HepG2 (cell line): ENCODE results near the gene SP140L. TPM values are rescaled to one million over a fixed set of nuclear protein-coding genes. Genes with fewer than 3 reads are reported as not detected.

Source experiments
- ATAC-seq: fragments of 200-7000 bp; cut with Tn5 transposase; 3 replicates; pipeline ENCODE4 v1.9.1; 2020; ENCODE audit warnings: mild to moderate bottlenecking, moderate library complexity
- BruUV-seq: library from RNA; stranded (reverse); fragments of 400-500 nt; replicated peaks from 2 replicates; lab custom pipeline; 2021; lab: Mats Ljungman, UMichigan
- CTCF ChIA-PET: fragments of 300-600 bp; formaldehyde crosslinking; extraction: SDS; loops from one replicate; lab custom pipeline; 2021; ENCODE audit warnings: low total read pairs, inconsistent platforms, low intra/inter-chr PET ratio; lab: Yijun Ruan, JAX
- POLR2A ChIA-PET: fragments of 350-600 bp; sonication (Branson Sonifier 250); formaldehyde crosslinking; loops from one replicate; lab custom pipeline; 2020; ENCODE audit warnings: antibody characterized with exemption, inconsistent platforms; lab: Yijun Ruan, JAX
- DNase-seq: peaks from one replicate; pipeline ENCODE4 v3.0.0-alpha.2; 2015; ENCODE audit warnings: low spot score
- FAIRE-seq: peaks from 3 replicates; lab custom pipeline; 2011; peaks lifted over from hg19 to GRCh38; lab: Jason Lieb, UNC
- H2AFZ ChIP-seq: one replicate; pipeline ENCODE4 v1.6.1; 2011; ENCODE audit warnings: low read length, inconsistent platforms
- H3K27ac ChIP-seq: fragments of 300-600 bp; 3 replicates; pipeline ENCODE4 v1.8.0; 2011; ENCODE audit warnings: mixed run types, mild to moderate bottlenecking, mixed read lengths, low read length, inconsistent platforms; ENCODE audit not compliant: insufficient read depth; ENCODE audit errors: extremely low read length
- H3K27me3 ChIP-seq, 2 experiments: fragments of 200-600 bp in 1 of 2; 2 replicates in 1 of 2; 3 replicates in 1 of 2; pipeline versions ENCODE4 v1.6.0 to v1.8.0; 2011; ENCODE audit warnings: low read length in 2 of 2, mild to moderate bottlenecking in 2 of 2, moderate library complexity in 2 of 2, inconsistent platforms in 1 of 2; ENCODE audit not compliant: insufficient read depth in 2 of 2, control insufficient read depth in 1 of 2
- H3K36me3 ChIP-seq, 2 experiments: fragments of 200-600 bp in 1 of 2; replicated peaks in 1 of 2; 2 replicates in 1 of 2; 3 replicates in 1 of 2; pipeline versions ENCODE4 v1.5.1 to v1.8.0; 2011; ENCODE audit warnings: low read length in 2 of 2, inconsistent platforms in 1 of 2; ENCODE audit not compliant: insufficient read depth in 2 of 2, control insufficient read depth in 1 of 2
- H3K4me1 ChIP-seq: 2 replicates; pipeline ENCODE4 v1.5.1; 2012; ENCODE audit warnings: low read length, inconsistent platforms; ENCODE audit not compliant: insufficient read depth
- H3K4me2 ChIP-seq: 2 replicates; pipeline ENCODE4 v1.6.0; 2011; ENCODE audit warnings: low read depth, low read length, inconsistent platforms
- H3K4me3 ChIP-seq, 3 experiments: fragments of 200-600 bp in 1 of 3; sonication (generic), shearing (Covaris generic) in 1 of 3; replicated peaks in 1 of 3; 2 replicates each; pipeline ENCODE4 v1.5.1; 2011 to 2016; ENCODE audit warnings: low read length in 3 of 3, inconsistent platforms in 2 of 3, low read depth in 2 of 3, mild to moderate bottlenecking in 2 of 3, control low read depth in 1 of 3, mixed read lengths in 1 of 3; ENCODE audit not compliant: insufficient read depth in 1 of 3
- H3K79me2 ChIP-seq: one replicate; pipeline ENCODE4 v1.6.1; 2011; ENCODE audit warnings: low read length, inconsistent platforms; ENCODE audit not compliant: insufficient read depth
- H3K9ac ChIP-seq: 2 replicates; pipeline ENCODE4 v1.6.0; 2011; ENCODE audit warnings: mild to moderate bottlenecking, low read depth, low read length, inconsistent platforms; ENCODE audit not compliant: insufficient read depth
- H3K9me3 ChIP-seq: 2 replicates; pipeline ENCODE4 v1.5.1; 2012; ENCODE audit warnings: mild to moderate bottlenecking, low read length
- H4K20me1 ChIP-seq: 2 replicates; pipeline ENCODE4 v1.6.0; 2011; ENCODE audit warnings: inconsistent platforms, mild to moderate bottlenecking, low read length, moderate library complexity; ENCODE audit not compliant: insufficient read depth
- CBX1 ChIP-seq: IDR thresholded peaks from one replicate; pipeline ENCODE4 v1.6.1; 2016; ENCODE audit warnings: antibody characterized with exemption, low read depth
- CHD4 ChIP-seq: fragments of 200-600 bp; sonication (generic); IDR thresholded peaks from 2 replicates; pipeline ENCODE4 v1.7.0; 2017; ENCODE audit warnings: mild to moderate bottlenecking, low read length, borderline replicate concordance
- HIVEP1 ChIP-seq: sonication (generic); formaldehyde crosslinking; IDR thresholded peaks from 2 replicates; pipeline ENCODE4 v1.4.0; 2020; ENCODE audit warnings: mild to moderate bottlenecking, missing genetic modification reagents
- KAT8 ChIP-seq: IDR thresholded peaks from 2 replicates; pipeline ENCODE4 v1.6.1; 2016; ENCODE audit warnings: missing genetic modification reagents, missing compliant biosample characterization
- KLF9 ChIP-seq: IDR thresholded peaks from 2 replicates; pipeline ENCODE4 v1.6.1; 2016; ENCODE audit warnings: low read depth
- MZF1 ChIP-seq: sonication (generic); formaldehyde crosslinking; IDR thresholded peaks from 2 replicates; pipeline ENCODE4 v1.8.1; 2023; ENCODE audit warnings: mild to moderate bottlenecking, missing genetic modification reagents, borderline replicate concordance
- NAIF1 ChIP-seq: sonication (generic); formaldehyde crosslinking; IDR thresholded peaks from 2 replicates; pipeline ENCODE4 v1.5.0; 2020; ENCODE audit warnings: mild to moderate bottlenecking, missing genetic modification reagents, borderline replicate concordance
- NFE2L1 ChIP-seq: sonication (generic); formaldehyde crosslinking; IDR thresholded peaks from 2 replicates; pipeline ENCODE4 v1.4.0; 2020; ENCODE audit warnings: missing genetic modification reagents, mild to moderate bottlenecking, borderline replicate concordance
- SAFB2 ChIP-seq: sonication (generic); formaldehyde crosslinking; IDR thresholded peaks from 2 replicates; pipeline ENCODE4 v1.5.1; 2020; ENCODE audit warnings: missing genetic modification reagents, low read depth, mild to moderate bottlenecking, borderline replicate concordance
- SIN3B ChIP-seq: fragments of 150-350 bp; IDR thresholded peaks from 2 replicates; pipeline ENCODE4 v1.6.1; 2014; ENCODE audit warnings: low read length
- SMAD3 ChIP-seq: sonication (generic); formaldehyde crosslinking; IDR thresholded peaks from 2 replicates; pipeline ENCODE4 v1.4.0; 2020; ENCODE audit warnings: missing genetic modification reagents
- ZNF605 ChIP-seq: sonication (generic); formaldehyde crosslinking; IDR thresholded peaks from 2 replicates; pipeline ENCODE4 v1.8.0; 2022; ENCODE audit warnings: mild to moderate bottlenecking, missing genetic modification reagents
- WGBS: methylation state at CpG from one replicate; pipeline ENCODE4 v1.1.6; 2017; ENCODE audit warnings: low lambda C conversion rate; 5-methylcytosine and 5-hydroxymethylcytosine counted together
- in situ Hi-C: cut with HindIII; loops from 2 replicates; pipeline ENCODE4 v1.10.0; 2017; ENCODE audit warnings: low pct_unique_long_range_greater_than_20kb; ENCODE audit not compliant: extremely low pct_ligation_motif_present
- intact Hi-C: fragments of 100-400 bp; cut with micrococcal nuclease; formaldehyde crosslinking; loops from one replicate; pipeline ENCODE4 v1.10.0; 2022; ENCODE audit not compliant: unreplicated experiment
- polyA plus RNA-seq, 8 experiments: library from polyadenylated mRNA; depleted of rRNA in 3 of 8; stranded (reverse) in 7 of 8; unstranded in 1 of 8; fragments of >200 nt; fragmentation: Illumina TruSeq in 4 of 8; extraction: Trizol in 4 of 8; gene quantifications; 2 replicates each; pipeline versions ENCODE4 v1.2.1 to v1.2.3, GENCODE V29; 2011 to 2016; ENCODE audit warnings: low read depth in 4 of 8, missing spikeins in 1 of 8, mixed read lengths in 1 of 8; ENCODE audit not compliant: insufficient read depth in 1 of 8
- total RNA-seq, 5 experiments: library from RNA; depleted of rRNA; stranded (reverse); fragments of >200 nt; fragmentation: Illumina TruSeq; extraction: Trizol; gene quantifications; 2 replicates each; pipeline ENCODE4 v1.2.3, GENCODE V29; 2016; ENCODE audit warnings: low read depth in 1 of 5
- TF ChIP-seq, protein P1 (sequence below): sonication (generic); formaldehyde crosslinking; IDR thresholded peaks from 2 replicates; pipeline ENCODE4 v1.5.1; 2020; ENCODE audit warnings: mild to moderate bottlenecking, moderate library complexity, missing genetic modification reagents
- TF ChIP-seq, protein P2 (sequence below): sonication (generic); formaldehyde crosslinking; IDR thresholded peaks from 2 replicates; pipeline ENCODE4 v1.8.0; 2022; ENCODE audit warnings: low read depth, missing genetic modification reagents
- TF ChIP-seq, protein P3 (sequence below): sonication (generic); formaldehyde crosslinking; IDR thresholded peaks from 2 replicates; pipeline ENCODE4 v1.4.0; 2020; ENCODE audit warnings: missing genetic modification reagents, borderline replicate concordance
- TF ChIP-seq, protein P4 (sequence below): sonication (generic); formaldehyde crosslinking; conservative IDR thresholded peaks from 2 replicates; pipeline ENCODE4 v1.4.0; 2020; ENCODE audit warnings: missing genetic modification reagents

Gene SP140L
- total and polyA plus RNA-seq, 2 of the 13 experiments (the other 11 are each of a cell fraction or from before 2014, with no cell fraction given), result 10.9 to 17.5 TPM

DNA sequence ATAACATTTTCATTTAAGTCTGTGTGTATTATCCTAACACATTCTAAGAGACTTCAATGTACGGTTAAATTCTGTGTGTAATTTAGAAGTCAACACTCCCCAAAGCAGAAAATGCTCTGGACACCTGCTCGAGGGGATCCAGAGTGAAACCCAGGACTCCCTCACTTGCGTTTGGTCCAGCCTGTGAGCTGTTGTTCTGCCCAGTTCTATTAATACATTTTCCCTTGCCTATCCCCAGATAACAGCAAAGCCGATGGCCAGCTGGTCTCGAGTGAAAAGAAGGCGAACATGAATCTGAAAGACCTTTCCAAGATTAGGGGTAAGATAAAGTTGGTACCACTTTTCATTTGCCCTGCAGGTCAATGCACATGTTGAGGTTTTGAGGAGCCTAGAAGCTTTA, 58.0 kb downstream of the SP140L start:
- no peak for TF ChIP-seq KLF9 (CRISPR knock-in tag)
- TF ChIP-seq KAT8, result no peak
- TF ChIP-seq NFE2L1, result no peak
- no peak for TF ChIP-seq SMAD3
- TF ChIP-seq HIVEP1 (CRISPR knock-in tag), result no peak
- TF ChIP-seq SAFB2, result no peak
- TF ChIP-seq MZF1 (CRISPR knock-in tag), result no peak
- TF ChIP-seq, protein P1, sequence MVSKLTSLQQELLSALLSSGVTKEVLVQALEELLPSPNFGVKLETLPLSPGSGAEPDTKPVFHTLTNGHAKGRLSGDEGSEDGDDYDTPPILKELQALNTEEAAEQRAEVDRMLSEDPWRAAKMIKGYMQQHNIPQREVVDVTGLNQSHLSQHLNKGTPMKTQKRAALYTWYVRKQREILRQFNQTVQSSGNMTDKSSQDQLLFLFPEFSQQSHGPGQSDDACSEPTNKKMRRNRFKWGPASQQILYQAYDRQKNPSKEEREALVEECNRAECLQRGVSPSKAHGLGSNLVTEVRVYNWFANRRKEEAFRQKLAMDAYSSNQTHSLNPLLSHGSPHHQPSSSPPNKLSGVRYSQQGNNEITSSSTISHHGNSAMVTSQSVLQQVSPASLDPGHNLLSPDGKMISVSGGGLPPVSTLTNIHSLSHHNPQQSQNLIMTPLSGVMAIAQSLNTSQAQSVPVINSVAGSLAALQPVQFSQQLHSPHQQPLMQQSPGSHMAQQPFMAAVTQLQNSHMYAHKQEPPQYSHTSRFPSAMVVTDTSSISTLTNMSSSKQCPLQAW (CRISPR knock-in tag), result no peak
- TF ChIP-seq, protein P2, sequence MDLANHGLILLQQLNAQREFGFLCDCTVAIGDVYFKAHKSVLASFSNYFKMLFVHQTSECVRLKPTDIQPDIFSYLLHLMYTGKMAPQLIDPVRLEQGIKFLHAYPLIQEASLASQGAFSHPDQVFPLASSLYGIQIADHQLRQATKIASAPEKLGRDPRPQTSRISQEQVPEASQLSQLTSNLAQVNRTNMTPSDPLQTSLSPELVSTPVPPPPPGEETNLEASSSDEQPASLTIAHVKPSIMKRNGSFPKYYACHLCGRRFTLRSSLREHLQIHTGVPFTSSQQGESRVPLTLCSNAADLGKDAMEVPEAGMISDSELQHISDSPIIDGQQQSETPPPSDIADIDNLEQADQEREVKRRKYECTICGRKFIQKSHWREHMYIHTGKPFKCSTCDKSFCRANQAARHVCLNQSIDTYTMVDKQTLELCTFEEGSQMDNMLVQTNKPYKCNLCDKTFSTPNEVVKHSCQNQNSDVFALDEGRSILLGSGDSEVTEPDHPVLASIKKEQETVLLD (CRISPR knock-in tag), result no peak
- no peak for TF ChIP-seq NAIF1 (CRISPR knock-in tag)
- no peak for TF ChIP-seq ZNF605 (CRISPR knock-in tag)
- TF ChIP-seq, protein P3, sequence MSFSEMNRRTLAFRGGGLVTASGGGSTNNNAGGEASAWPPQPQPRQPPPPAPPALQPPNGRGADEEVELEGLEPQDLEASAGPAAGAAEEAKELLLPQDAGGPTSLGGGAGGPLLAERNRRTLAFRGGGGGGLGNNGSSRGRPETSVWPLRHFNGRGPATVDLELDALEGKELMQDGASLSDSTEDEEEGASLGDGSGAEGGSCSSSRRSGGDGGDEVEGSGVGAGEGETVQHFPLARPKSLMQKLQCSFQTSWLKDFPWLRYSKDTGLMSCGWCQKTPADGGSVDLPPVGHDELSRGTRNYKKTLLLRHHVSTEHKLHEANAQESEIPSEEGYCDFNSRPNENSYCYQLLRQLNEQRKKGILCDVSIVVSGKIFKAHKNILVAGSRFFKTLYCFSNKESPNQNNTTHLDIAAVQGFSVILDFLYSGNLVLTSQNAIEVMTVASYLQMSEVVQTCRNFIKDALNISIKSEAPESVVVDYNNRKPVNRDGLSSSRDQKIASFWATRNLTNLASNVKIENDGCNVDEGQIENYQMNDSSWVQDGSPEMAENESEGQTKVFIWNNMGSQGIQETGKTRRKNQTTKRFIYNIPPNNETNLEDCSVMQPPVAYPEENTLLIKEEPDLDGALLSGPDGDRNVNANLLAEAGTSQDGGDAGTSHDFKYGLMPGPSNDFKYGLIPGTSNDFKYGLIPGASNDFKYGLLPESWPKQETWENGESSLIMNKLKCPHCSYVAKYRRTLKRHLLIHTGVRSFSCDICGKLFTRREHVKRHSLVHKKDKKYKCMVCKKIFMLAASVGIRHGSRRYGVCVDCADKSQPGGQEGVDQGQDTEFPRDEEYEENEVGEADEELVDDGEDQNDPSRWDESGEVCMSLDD (CRISPR knock-in tag), result no peak
- no peak for TF ChIP-seq CBX1
- TF ChIP-seq, protein P4, sequence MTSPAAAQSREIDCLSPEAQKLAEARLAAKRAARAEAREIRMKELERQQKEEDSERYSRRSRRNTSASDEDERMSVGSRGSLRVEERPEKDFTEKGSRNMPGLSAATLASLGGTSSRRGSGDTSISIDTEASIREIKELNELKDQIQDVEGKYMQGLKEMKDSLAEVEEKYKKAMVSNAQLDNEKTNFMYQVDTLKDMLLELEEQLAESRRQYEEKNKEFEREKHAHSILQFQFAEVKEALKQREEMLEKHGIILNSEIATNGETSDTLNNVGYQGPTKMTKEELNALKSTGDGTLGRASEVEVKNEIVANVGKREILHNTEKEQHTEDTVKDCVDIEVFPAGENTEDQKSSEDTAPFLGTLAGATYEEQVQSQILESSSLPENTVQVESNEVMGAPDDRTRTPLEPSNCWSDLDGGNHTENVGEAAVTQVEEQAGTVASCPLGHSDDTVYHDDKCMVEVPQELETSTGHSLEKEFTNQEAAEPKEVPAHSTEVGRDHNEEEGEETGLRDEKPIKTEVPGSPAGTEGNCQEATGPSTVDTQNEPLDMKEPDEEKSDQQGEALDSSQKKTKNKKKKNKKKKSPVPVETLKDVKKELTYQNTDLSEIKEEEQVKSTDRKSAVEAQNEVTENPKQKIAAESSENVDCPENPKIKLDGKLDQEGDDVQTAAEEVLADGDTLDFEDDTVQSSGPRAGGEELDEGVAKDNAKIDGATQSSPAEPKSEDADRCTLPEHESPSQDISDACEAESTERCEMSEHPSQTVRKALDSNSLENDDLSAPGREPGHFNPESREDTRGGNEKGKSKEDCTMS (CRISPR knock-in tag), result no peak
- TF ChIP-seq CHD4, result no peak
- TF ChIP-seq SIN3B, result no peak
- TF ChIP-seq, all 625 proteins: peak for 0
- ChIA-PET POLR2A (no interaction called here), CTCF (no interaction called here)
- H3K4me1 ChIP-seq, result no peaks in the 10 kb centered on the region
- no peak overlapping the region for H3K4me3 ChIP-seq
- no peaks in the 10 kb centered on the region for H3K79me2 ChIP-seq
- peaks cover 0 to 17% of the 10 kb centered on the region in 2 experiments; a peak in 2 of 5 replicates for H3K36me3 ChIP-seq
- whole genome bisulfite sequencing, result 93% methylated on average over 6 of the region's 6 CpGs
- no TSS peak for BruUV-seq
- H3K9me3 ChIP-seq, result no peaks in the 10 kb centered on the region
- H3K27me3 ChIP-seq, result no peaks in the 10 kb centered on the region
- intact Hi-C loops (no loop called here), in situ Hi-C loops (no loop called here)
- no peaks in the 10 kb centered on the region for H4K20me1 ChIP-seq
- ATAC-seq (no peak), DNase-seq (no peak), FAIRE-seq (no peak)
- no peak overlapping the region for H3K27ac ChIP-seq
- no peak overlapping the region for H3K9ac ChIP-seq
- H2AFZ ChIP-seq, result no peak overlapping the region
- H3K4me2 ChIP-seq, result no peak overlapping the region
